GM18519 (cell line): Measurements from ENCODE around the gene SLC9A2.

Experiments
- ATAC-seq: cut with Tn5 transposase; IDR thresholded peaks from one replicate; pipeline ENCODE4 v1.9.1; 2021; ENCODE audit warnings: mild to moderate bottlenecking, moderate library complexity; ENCODE audit not compliant: unreplicated experiment, low FRiP score

Gene SLC9A2

DNA sequence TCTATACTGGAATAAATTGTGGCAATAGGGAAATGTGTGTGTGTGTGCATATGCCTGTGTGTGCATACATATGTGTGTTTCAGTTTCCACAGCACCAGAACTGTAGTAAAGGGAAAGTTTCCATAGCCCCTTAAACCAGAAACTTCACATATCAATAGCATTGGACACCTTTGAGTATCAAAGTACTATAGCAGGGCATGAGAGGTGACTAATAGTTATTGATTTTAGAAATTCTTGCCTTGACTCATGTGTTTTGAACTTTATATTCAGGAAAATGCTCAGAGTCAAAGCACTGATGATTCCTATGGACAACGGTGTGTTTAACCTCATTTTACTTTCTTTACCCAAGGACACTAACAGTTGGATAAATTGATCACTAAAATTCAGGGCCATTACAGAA lies 50.0 kb downstream of the SLC9A2 start:
- ATAC-seq, result no peak

DNA sequence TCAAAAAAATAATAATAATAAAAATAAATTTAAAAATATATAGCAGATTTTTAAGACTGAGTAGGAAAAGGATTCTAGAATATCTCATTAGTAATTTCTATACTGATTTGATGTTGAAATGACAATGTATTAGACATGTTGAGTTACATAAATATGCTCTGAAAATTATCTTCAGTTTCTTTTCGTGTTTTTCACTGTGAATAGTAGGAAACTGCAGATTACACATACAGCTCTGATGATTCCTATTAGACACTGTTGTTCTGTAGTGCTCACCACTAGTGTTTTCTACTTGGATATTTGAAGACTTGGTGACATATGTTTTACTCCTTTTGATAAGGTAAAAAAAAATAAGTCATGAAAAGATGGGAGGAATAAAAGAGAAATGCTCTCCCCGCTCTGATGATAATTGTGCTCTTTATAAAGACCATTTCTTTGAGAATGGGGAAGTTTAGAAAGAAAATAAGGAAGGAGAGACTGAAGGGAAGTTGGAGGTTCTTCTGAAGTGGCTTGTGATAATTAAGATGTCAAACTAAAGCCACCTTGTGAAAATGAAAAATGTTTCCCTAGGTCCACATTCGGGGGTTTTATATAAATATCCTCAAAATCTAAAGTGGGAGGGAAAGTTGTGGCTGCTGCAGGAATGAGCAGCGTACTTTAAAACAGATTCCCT lies 52.9 kb downstream of the SLC9A2 start:
- no peak for ATAC-seq

DNA sequence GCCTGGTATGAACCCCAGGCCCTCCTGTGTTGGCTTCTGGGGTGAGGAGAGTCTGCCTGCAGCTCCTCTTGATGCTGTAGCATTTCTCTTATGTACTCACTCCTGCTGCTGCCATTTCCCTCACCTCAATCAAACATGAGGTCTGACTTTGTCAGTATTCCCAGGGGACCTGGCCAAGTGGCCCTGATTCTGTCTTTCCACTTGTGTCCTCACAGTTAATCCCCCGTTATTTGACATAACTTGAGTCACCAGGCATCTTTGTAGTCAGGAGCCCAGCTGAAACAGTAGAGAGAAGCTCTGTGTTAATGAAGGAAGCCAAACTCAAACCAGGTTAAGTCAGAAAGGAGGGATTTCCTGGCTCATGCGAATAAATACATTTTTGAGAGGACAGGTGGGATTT lies 55.0 kb downstream of the SLC9A2 start:
- ATAC-seq, result no peak

- no peak for ATAC-seq
Observed at GRCh38 chr2:102674836-102675235, 55.5 kb downstream of the SLC9A2 start.

GRCh38 chr2:102677244-102678215 lies 58.2 kb downstream of the SLC9A2 start:
- no peak for ATAC-seq

DNA sequence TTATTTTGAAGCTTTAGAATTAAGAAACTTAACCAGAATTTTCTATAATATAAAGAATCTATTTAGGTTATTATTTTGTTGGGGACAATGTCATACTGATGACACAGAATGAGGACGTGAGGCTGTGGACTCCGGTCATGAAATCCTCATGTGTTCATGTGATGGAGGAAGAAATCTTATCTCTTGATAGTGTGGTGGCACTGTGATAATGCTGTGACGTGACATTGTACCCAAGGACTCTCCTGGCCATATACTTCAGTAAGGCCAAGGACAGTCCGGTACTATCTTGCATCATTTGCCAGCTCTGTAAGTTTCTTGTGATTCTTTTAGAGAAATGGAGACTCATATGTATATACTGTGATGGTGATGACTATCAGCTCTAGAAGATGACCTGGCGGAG lies 59.1 kb downstream of the SLC9A2 start:
- ATAC-seq, result no peak

- ATAC-seq, result no peak
Observed at GRCh38 chr2:102686479-102687439, 67.4 kb downstream of the SLC9A2 start.

DNA sequence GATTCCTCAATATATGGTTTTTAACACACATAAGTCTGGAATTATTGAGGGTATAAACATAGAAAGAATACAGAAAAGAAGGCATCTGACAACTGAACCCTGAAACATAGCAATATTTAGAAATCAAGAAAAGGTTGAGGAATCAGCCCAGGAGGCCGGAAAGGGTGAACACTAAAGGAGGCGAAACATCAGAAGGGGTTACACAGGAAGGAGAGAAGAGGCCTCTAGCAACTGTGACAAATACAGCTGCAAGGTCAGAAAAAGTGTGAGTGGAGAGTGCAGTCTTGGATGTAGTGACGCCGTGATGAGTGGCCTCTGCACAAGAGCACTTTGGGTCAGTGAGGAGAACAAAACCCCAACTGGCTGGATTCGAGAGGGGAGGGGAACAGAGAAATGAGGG lies 70.7 kb downstream of the SLC9A2 start:
- ATAC-seq, result no peak

GRCh38 chr2:102696463-102696862 lies 77.1 kb downstream of the SLC9A2 start:
- ATAC-seq, result no peak

- no peak for ATAC-seq
Observed at GRCh38 chr2:102698369-102699111, 79.2 kb downstream of the SLC9A2 start.

DNA sequence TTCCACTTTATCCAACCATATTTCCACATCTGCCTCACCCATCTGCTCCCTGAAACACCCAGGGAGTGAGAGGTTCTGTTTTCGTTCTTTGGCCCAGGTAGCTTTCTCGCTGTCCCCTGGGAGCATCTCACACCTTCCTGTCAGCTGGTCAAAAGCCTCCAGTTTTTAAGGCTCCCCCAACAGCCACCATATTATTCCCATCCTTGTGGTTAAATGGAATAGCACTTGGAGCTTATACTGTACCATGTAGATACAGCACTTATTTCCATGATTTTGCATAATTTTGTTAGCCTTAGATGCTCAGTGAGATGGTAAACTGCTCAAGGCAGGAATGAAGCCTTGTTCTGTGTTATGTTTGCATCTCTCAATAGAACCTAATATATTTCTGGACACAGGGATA lies 84.0 kb downstream of the SLC9A2 start:
- no peak for ATAC-seq

GRCh38 chr2:102703748-102704147 lies 84.4 kb downstream of the SLC9A2 start:
- ATAC-seq, result no peak

DNA sequence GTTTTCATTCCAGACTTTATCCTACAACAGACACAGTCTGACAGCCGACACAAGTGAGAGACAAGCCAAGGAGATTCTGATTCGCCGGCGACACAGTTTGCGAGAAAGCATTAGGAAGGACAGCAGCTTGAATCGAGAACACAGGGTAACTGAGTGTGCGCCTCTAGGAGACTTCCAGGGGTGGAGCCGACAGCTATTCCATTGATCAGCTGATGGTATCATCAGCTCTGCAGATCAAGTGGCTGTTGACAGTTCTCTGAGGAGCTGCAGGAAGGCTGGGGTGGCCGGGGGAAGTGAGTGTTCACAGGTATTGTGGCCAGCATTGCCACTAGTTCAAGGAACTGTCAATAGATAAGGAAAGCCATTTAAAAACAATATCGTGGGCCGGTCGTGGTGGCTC lies 85.2 kb downstream of the SLC9A2 start:
- ATAC-seq, result no peak

DNA sequence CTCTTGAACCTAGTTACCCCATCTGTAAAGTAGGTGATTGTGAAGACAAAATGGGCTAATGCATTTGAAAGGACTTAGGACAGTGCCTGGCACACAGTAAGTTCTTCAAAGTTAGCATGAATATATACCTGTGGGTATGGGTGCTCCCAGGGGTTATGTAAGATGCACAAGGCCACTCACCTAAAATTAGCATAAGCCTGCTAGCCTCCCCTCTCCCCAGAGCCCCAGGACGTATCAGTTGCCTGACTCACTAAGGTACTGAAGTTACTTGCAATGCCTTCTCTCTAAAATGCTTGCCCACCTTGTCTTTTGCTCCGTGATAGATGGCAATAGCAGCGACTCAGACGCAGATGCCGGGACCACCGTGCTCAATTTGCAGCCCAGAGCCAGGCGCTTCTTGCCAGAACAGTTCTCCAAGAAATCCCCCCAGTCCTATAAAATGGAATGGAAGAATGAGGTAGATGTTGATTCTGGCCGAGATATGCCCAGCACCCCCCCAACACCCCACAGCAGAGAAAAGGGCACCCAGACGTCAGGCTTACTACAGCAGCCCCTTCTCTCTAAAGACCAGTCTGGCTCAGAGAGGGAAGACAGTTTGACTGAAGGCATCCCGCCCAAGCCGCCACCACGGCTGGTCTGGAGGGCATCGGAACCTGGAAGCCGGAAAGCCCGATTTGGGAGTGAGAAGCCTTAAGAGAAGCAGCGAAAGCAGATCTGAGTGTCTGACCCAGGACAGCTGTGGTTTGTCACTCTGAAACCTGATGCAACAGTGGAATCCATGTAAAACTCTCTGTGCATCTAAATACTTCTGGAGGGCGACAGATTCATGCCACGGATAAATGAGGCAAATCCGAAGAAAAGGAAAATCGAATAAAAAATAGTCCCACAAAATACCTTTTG lies 88.7 kb downstream of the SLC9A2 start:
- ATAC-seq, result no peak

DNA sequence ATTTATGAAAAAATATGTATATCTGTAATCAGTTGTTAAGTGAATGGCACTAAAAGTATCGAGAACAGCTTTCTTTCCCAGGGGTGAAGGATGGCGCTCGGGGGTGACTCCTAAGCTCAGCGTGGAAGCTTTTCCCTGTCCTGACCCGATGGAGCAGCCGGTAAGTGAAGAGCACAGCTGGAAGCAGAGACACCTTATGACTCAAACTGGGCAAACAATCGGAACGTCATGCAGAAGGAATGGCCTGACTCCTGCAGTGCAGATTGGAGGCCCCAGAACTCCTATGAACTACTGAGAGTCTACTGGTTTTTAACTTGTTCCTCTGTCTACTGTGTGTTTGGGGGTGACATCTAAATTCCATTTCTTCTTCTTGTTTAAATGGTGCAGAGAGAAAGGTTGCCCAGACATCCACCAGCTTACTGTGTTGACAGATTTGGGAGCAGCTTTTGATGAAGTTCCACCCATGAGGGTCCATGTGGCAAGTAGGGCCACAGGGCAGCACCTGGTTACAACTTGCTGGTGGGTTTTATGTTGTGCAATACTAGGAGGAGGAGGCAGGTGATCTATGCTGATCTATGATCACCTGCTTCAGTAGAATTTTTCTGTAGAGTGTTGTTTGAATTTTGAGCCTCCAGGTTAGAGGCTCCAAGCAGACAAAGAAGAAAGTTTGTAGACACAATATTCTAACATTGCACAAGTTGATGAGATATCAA lies 89.7 kb downstream of the SLC9A2 start:
- ATAC-seq, result no peak

DNA sequence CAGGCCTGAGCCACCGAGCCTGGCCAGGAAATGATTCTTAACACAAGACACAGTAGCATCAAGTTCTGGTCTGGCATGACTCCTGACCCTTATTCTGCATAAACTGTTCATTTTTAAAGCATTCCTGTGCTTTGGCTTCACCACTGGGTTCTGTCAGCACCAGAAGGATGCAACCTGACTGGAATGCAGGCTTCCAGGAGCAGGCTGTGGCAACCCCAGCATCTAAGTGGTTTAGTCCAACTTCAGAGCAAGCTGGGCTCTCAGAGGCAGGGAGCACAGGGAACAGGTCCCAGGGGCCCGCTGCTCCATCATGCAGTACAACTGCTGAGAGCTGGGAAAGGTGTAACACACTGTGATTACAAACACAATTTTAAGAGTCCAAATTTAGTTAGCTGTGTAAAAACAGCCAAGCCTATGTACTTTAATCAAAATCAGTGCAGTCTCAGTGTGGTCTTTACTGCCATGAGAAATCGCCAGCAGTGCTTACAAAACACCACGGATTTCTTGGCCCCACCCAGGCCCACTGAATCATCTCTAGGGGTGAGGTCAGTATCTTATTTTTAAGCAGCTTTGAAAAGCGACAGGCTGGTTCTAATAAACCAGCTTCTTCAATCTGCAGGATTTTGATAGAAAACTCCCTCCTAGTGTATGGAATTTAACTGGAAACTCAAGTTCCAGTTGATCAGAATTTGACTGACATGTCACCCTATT lies 98.1 kb downstream of the SLC9A2 start:
- ATAC-seq, result no peak

DNA sequence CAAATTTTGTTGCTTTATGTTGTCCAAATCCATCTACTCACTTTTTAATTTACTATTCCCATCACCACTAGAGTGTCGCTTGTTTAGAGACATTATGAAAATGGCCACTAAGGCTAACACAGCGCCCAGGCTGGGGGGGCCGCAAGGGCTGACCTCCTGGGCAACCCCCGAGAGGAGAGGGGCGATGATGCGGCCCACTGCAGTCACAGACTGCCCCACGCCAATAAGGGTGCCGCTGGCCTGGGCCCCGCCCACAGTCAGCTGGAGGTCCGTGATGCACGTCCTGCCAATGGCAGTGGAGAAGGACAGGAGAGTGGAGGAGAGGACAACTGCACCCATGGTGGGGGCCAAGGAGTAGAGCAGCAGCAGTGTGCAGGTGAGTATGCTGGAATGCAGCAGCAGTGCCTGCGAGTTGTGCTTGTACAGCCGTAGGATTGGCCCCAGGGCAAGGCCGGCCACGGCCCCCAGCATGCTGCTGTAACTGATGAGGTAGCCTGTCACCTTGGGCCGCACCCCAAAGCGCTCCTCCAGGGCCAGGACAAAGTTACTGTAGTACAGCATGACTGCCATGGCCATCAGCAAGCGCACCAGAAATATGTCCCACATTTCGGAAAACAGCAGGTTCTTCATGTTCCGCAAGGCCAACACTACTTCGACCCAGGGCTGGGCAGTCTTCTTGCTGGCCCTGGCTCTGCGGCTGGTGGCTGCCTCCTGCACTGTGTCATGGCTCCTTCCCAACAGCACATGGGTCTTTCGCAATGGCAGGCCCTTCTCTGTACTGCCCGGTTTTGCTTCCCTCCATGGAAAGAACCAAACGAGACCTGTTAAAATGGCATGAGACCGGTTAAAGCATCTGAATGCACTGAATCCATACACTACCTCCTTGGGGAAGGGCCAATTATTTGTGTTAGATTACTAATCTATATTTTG lies 99.3 kb downstream of the SLC9A2 start:
- ATAC-seq, result no peak
